22Rv1 (cell line): ENCODE measurements around the gene MED28.

Source experiments
- CTCF ChIP-seq: fragments of 450-650 bp; IDR thresholded peaks from 2 replicates; pipeline ENCODE4 v1.5.1; 2017; ENCODE audit warnings: mild to moderate bottlenecking
- ZFX ChIP-seq: fragments of 450-650 bp; IDR thresholded peaks from 2 replicates; pipeline ENCODE4 v1.6.1; 2017; ENCODE audit warnings: antibody characterized with exemption, borderline replicate concordance

GRCh38 chr4:17636341-17636695 lies 21.9 kb downstream of the MED28 start:
- TF ChIP-seq CTCF, result no peak
- no peak for TF ChIP-seq ZFX
